CD4-positive, alpha-beta memory T cell (primary cell): Measurements from ENCODE around the gene MICAL2. TPM values are rescaled to one million over a fixed set of nuclear protein-coding genes. Genes with fewer than 3 reads are reported as not detected.

Experiments used
- CTCF ChIA-PET: fragments of 350-600 bp; sonication (Branson Sonifier 250); formaldehyde crosslinking; loops from one replicate; lab custom pipeline; 2021; ENCODE audit warnings: inconsistent platforms; ENCODE audit not compliant: partially characterized antibody; lab: Charles Lee
- POLR2A ChIA-PET: fragments of 350-600 bp; sonication (Branson Sonifier 250); formaldehyde crosslinking; loops from one replicate; lab custom pipeline; 2021; ENCODE audit not compliant: partially characterized antibody; lab: Charles Lee
- DNase-seq, 5 donors: peaks; one replicate each; pipeline versions ENCODE4 v3.0.0 to v3.0.0-alpha.2; 2020 to 2022; ENCODE audit warnings: mixed read lengths in 1 of 5
- H3K27ac ChIP-seq: one replicate; pipeline ENCODE4 v1.7.0; 2013; ENCODE audit warnings: low read depth, low read length
- H3K27me3 ChIP-seq: 2 replicates; pipeline ENCODE4 v1.7.0; 2013; ENCODE audit warnings: mild to moderate bottlenecking, low read length, moderate library complexity; ENCODE audit not compliant: insufficient read depth
- H3K36me3 ChIP-seq: 2 replicates; pipeline ENCODE4 v1.7.0; 2013; ENCODE audit warnings: mild to moderate bottlenecking, low read length, moderate library complexity; ENCODE audit not compliant: insufficient read depth
- H3K4me1 ChIP-seq: 2 replicates; pipeline ENCODE4 v1.7.0; 2013; ENCODE audit warnings: mild to moderate bottlenecking, low read length, moderate library complexity; ENCODE audit not compliant: insufficient read depth
- H3K4me3 ChIP-seq, 2 donors: one replicate each; pipeline ENCODE4 v1.7.0; 2013; ENCODE audit warnings: low read length in 2 of 2, mild to moderate bottlenecking in 1 of 2
- H3K9me3 ChIP-seq, 2 donors: one replicate each; pipeline ENCODE4 v1.7.0; 2013; ENCODE audit warnings: low read length in 2 of 2, control low read depth in 1 of 2; ENCODE audit not compliant: control insufficient read depth in 1 of 2
- H3K27ac Mint-ChIP-seq, 7 donors: one replicate each; pipeline ENCODE4 v1.8.0; 2020 to 2021; ENCODE audit warnings: mixed read lengths in 7 of 7, mild to moderate bottlenecking in 6 of 7, inconsistent platforms in 3 of 7, moderate library complexity in 3 of 7
- H3K27me3 Mint-ChIP-seq, 2 donors: one replicate each; pipeline ENCODE4 v1.8.0; 2020 to 2021; ENCODE audit warnings: mixed read lengths in 2 of 2
- H3K36me3 Mint-ChIP-seq, 2 donors: one replicate each; pipeline ENCODE4 v1.8.0; 2020 to 2021; ENCODE audit warnings: mixed read lengths in 2 of 2, inconsistent platforms in 1 of 2, mild to moderate bottlenecking in 1 of 2
- H3K4me1 Mint-ChIP-seq, 4 donors: one replicate each; pipeline ENCODE4 v1.8.0; 2020 to 2021; ENCODE audit warnings: mixed read lengths in 4 of 4, mild to moderate bottlenecking in 1 of 4
- H3K4me3 Mint-ChIP-seq, 8 donors: one replicate each; pipeline ENCODE4 v1.8.0; 2020 to 2021; ENCODE audit warnings: mixed read lengths in 8 of 8, mild to moderate bottlenecking in 7 of 8, moderate library complexity in 6 of 8, inconsistent platforms in 3 of 8
- H3K9me3 Mint-ChIP-seq, 8 donors: one replicate each; pipeline ENCODE4 v1.8.0; 2020 to 2021; ENCODE audit warnings: mixed read lengths in 8 of 8, mild to moderate bottlenecking in 5 of 8, inconsistent platforms in 3 of 8, moderate library complexity in 1 of 8
- intact Hi-C: fragments of 100-400 bp; cut with micrococcal nuclease; formaldehyde crosslinking; loops from one replicate; pipeline ENCODE4 v1.15.1; 2023
- polyA plus RNA-seq, 2 donors: library from polyadenylated mRNA; unstranded; fragments of 300-500 nt; fragmentation: Illumina TruSeq; gene quantifications; one replicate each; pipeline ENCODE4 v1.2.3, GENCODE V29; 2021
- total RNA-seq, 2 experiments: library from RNA; stranded (reverse); gene quantifications; one replicate each; pipeline ENCODE4 v1.2.3, GENCODE V29; 2021

Gene MICAL2
- total and polyA plus RNA-seq, 4 experiments from 2014 or later = 10.9 to 38.8 (median 28.2) TPM

DNA sequence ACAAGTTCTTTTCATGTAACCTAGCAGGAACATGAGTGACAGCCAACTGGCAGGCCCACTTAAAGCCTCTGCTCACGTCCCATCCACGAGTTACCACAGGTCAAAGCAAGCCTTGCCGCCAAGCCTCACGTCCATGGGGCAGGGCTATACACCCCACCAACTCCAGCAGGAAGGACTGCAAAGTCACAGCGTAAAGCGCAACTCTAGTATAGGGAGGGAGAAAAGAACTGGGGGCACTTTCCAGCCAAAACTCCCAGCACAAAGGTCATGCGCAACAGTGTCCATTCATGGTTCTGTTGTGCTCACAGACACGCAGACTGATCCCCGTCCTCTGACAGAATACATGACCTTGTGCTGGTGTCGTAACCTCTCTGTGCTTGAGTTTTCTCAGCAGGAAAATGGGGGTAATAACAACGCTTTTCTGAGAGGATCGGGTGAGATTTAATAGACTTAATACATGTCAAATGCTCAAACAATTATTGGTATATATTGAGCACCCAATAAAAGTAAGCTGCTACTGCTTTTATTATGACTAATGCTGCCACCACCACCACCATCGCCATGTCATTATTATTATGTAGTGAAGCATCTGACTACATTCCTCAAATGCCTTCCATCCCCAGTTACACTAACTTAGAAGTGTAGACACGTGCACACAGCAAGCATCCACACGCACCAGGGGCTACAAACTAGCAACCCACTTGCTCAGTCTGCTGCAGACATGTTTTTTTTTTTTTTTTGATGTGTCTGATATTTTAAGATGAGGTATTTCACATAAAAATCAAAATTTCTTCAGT is 162.6 kb downstream of the MICAL2 start:
- H3K4me3 Mint-ChIP-seq = no peak overlapping the region
- POLR2A ChIA-PET = no interaction called here
- H3K4me1 Mint-ChIP-seq = peaks cover 0 to 2% (median 0%) of the 10 kb centered on the region in 4 donors
- Histone ChIP-seq H3K9me3 (no peaks in the 10 kb centered on the region), H3K27ac (no peak overlapping the region), H3K4me1 (no peaks in the 10 kb centered on the region), H3K4me3 (no peak overlapping the region), H3K27me3 (no peaks in the 10 kb centered on the region), H3K36me3 (no peaks in the 10 kb centered on the region)
- no peak for DNase-seq
- H3K9me3 Mint-ChIP-seq = no peaks in the 10 kb centered on the region
- intact Hi-C loops = no loop called here
- CTCF ChIA-PET = interaction anchor here (1.0 to 1.9 kb wide), 2 partner anchors 9 to 16 kb away, joined by 3 to 10 read pairs; no protein-coding TSS in a partner anchor
- H3K36me3 Mint-ChIP-seq = no peaks in the 10 kb centered on the region
- no peaks in the 10 kb centered on the region for H3K27me3 Mint-ChIP-seq
- H3K27ac Mint-ChIP-seq = peak overlapping the region in 1 of 7 donors; percentile 39

DNA sequence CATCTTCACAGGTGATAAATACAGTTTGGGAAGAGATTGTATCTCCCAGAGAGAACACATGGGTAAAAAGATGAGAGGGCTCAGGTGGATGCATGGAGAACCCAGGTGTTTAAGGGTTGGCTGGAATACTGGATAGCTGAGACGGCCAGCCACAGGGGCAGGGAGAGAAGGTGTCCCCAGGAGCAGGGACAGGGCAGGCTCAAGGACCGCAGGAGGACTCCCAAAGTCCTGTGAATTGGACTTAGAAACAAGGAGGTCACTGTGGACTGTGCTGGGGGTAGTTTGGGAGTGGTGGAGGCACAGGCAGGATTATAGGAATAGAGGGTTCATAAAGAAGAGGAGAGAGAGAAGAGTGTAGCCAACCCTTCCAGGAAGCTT is 163.2 kb downstream of the MICAL2 start:
- ChIA-PET POLR2A (no interaction called here), CTCF (no interaction called here)
- intact Hi-C loops = no loop called here
- Mint-ChIP-seq H3K27me3 (no peaks in the 10 kb centered on the region), H3K4me1 (peaks cover 0 to 2% (median 0%) of the 10 kb centered on the region in 4 donors), H3K27ac (no peak overlapping the region), H3K4me3 (no peak overlapping the region), H3K36me3 (no peaks in the 10 kb centered on the region), H3K9me3 (no peaks in the 10 kb centered on the region)
- Histone ChIP-seq H3K27me3 (no peaks in the 10 kb centered on the region), H3K9me3 (no peaks in the 10 kb centered on the region), H3K4me3 (no peak overlapping the region), H3K4me1 (no peaks in the 10 kb centered on the region), H3K36me3 (no peaks in the 10 kb centered on the region), H3K27ac (no peak overlapping the region)
- DNase-seq = no peak

DNA sequence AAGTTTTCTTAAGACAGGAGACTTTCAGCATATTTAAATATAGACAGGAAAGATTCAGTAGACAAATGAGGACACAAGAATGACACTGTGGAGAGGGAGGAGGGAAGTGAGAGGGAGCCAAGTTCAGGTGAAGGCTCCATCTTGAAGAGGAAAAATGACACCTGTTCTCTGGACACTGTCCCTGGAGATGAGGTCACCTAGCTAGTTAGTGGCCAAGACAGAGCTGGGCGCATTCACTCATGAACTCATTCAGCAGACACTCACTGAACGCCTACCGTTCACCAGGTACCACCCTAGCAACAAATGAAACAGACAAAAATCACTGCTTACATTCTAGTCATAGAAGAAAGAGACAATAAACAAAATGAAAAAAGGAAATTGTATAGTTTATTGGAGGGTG is 163.7 kb downstream of the MICAL2 start:
- CTCF ChIA-PET = no interaction called here
- no peaks in the 10 kb centered on the region for H3K9me3 Mint-ChIP-seq

DNA sequence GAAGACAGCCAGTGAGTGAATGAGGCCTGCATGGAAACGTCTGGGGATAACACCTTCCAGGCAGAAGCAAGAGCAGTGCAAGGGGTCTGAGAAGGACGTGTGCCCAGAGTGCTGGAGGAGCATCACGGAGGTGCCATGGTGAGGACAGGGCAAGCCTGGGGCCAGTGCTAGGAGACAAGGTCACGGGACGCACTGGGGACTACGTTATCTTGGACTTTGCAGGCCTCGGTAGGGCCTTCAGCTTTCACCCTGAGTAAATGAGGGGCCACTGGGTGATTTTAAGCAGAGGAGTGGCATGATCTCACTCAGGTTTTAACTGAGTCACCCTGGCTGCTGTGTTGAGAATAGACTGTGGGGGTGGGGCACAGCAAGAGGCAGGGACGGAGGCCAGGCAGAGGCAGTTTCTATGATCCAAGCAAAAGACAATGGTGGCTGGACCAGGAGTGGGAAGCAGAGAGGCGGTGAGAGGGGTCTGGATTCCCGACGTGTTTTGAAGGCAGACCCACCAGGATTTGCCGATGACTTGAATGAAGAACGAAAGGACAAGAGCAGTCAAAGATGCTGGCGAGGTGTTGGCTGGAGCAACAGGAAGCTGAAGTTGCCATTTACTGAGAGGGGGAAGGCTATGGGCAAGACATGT is 164.3 kb downstream of the MICAL2 start:
- Histone ChIP-seq H3K9me3 (no peaks in the 10 kb centered on the region), H3K4me1 (no peaks in the 10 kb centered on the region), H3K27ac (no peak overlapping the region), H3K36me3 (no peaks in the 10 kb centered on the region), H3K27me3 (no peaks in the 10 kb centered on the region), H3K4me3 (no peak overlapping the region)
- no peak overlapping the region for H3K4me3 Mint-ChIP-seq
- peak overlapping the region in 2 of 7 donors; percentile 10 to 62 for H3K27ac Mint-ChIP-seq
- CTCF ChIA-PET = no interaction called here
- no peaks in the 10 kb centered on the region for H3K27me3 Mint-ChIP-seq
- peaks cover 0 to 2% (median 0%) of the 10 kb centered on the region in 4 donors for H3K4me1 Mint-ChIP-seq
- H3K36me3 Mint-ChIP-seq = no peaks in the 10 kb centered on the region
- POLR2A ChIA-PET = no interaction called here
- DNase-seq = no peak
- intact Hi-C loops = no loop called here
- H3K9me3 Mint-ChIP-seq = no peaks in the 10 kb centered on the region

More for the DNA sequence above, 163.7 kb downstream of the MICAL2 start:
- POLR2A ChIA-PET = no interaction called here
- Histone ChIP-seq H3K4me1 (no peaks in the 10 kb centered on the region), H3K4me3 (no peak overlapping the region), H3K36me3 (no peaks in the 10 kb centered on the region), H3K9me3 (no peaks in the 10 kb centered on the region), H3K27ac (no peak overlapping the region), H3K27me3 (no peaks in the 10 kb centered on the region)
- Mint-ChIP-seq H3K36me3 (no peaks in the 10 kb centered on the region), H3K27me3 (no peaks in the 10 kb centered on the region), H3K27ac (peak overlapping the region in 2 of 7 donors; percentile 10 to 32), H3K4me1 (peaks cover 0 to 2% (median 0%) of the 10 kb centered on the region in 4 donors), H3K4me3 (no peak overlapping the region)
- intact Hi-C loops = no loop called here
- DNase-seq = no peak

DNA sequence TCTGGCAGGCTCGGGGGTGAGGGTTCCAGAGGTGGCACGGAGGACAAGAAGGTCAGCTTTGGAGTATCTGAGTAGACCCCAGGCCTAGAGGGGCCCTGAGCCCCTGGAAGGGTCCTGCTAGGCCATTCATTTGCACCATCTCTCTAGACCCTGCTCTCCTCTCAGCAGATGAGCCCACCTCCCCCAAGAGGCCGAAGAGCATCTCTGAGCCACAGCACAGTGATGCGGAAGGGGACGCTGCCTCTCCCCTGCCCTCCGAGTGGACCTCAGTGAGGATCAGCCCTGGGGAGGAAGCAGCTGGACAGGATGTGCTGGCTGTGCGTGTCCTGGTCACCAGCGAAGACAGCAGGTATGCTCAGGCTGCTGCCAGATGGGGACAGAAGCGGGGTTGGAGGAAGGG is 165.4 kb downstream of the MICAL2 start:
- no peak overlapping the region for H3K4me3 ChIP-seq
- Mint-ChIP-seq H3K27me3 (no peaks in the 10 kb centered on the region), H3K27ac (no peak overlapping the region), H3K9me3 (no peaks in the 10 kb centered on the region), H3K36me3 (no peaks in the 10 kb centered on the region), H3K4me3 (no peak overlapping the region), H3K4me1 (no peaks in the 10 kb centered on the region)
- no peaks in the 10 kb centered on the region for H3K27me3 ChIP-seq
- no peaks in the 10 kb centered on the region for H3K36me3 ChIP-seq
- ChIA-PET CTCF (no interaction called here), POLR2A (no interaction called here)
- no peak overlapping the region for H3K27ac ChIP-seq
- DNase-seq = no peak
- no peaks in the 10 kb centered on the region for H3K4me1 ChIP-seq
- no peaks in the 10 kb centered on the region for H3K9me3 ChIP-seq
- intact Hi-C loops = no loop called here

DNA sequence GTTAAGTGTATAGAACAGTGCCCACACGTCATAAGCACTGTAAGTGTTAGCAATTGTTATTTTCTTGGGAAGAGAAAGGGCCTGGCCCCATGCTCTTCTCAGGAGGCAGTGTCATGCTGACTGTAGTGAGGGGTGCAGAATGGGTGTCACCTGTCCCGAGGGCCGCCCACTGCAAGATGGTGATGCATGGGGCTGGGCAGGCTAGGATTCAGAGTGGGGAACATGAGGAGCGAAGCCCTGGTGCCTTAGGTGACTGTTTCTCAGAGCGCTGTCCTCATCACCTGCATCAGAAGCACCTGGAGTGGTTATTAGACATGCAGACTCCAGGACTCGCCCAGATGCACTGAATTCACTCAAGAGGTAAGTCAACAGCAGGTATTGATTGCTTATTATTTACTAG is 166.0 kb downstream of the MICAL2 start:
- no peak overlapping the region for H3K27ac Mint-ChIP-seq
- no peak for DNase-seq
- H3K4me3 ChIP-seq = no peak overlapping the region
- no peak overlapping the region for H3K27ac ChIP-seq
- H3K4me1 ChIP-seq = no peaks in the 10 kb centered on the region
- no peaks in the 10 kb centered on the region for H3K36me3 Mint-ChIP-seq
- no peaks in the 10 kb centered on the region for H3K4me1 Mint-ChIP-seq
- no peaks in the 10 kb centered on the region for H3K27me3 Mint-ChIP-seq
- H3K9me3 Mint-ChIP-seq = no peaks in the 10 kb centered on the region
- ChIA-PET CTCF (interaction anchor here (8.0 to 17.6 kb wide), 2 partner anchors 14 to 228 kb away, joined by 53 to 540 read pairs; no protein-coding TSS in a partner anchor), POLR2A (no interaction called here)
- H3K27me3 ChIP-seq = no peaks in the 10 kb centered on the region
- H3K4me3 Mint-ChIP-seq = no peak overlapping the region
- H3K9me3 ChIP-seq = no peaks in the 10 kb centered on the region
- no peaks in the 10 kb centered on the region for H3K36me3 ChIP-seq
- intact Hi-C loops = no loop called here

DNA sequence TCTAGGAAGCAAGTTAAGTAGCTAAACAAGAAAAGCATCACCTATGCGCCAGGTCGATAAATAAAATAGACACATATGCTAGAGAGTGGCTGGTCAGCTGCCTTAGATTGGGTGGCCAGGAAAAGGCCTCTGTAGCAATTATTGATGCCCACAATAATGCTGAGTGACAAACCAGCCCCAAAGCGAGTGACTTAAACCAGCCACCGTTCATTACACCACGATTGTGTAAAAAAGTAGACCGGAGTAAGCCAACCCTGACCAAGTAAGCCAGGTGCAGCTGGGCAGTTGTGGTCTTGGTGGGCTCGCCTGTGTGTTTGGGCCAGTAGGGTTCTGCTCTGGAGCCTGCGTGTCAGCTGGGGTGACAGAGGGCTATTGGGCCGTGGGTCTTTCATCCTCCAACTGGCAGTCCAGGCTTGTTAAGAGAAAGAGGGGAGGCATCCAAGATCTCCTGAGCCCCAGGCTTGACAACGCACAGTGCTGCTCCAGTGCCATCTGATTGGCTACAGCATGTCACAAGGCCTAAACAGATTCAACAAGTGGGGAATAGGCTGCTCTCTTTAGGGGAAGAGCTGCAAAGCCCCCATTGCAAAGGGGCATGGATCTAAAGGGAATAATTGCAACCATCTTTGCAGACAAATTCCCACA is 166.6 kb downstream of the MICAL2 start:
- Histone ChIP-seq H3K9me3 (no peaks in the 10 kb centered on the region), H3K27me3 (no peaks in the 10 kb centered on the region), H3K36me3 (no peaks in the 10 kb centered on the region), H3K4me1 (no peaks in the 10 kb centered on the region), H3K27ac (no peak overlapping the region), H3K4me3 (no peak overlapping the region)
- Mint-ChIP-seq H3K27me3 (no peaks in the 10 kb centered on the region), H3K4me3 (no peak overlapping the region), H3K27ac (peak overlapping the region in 1 of 7 donors; percentile 34), H3K9me3 (no peaks in the 10 kb centered on the region), H3K36me3 (no peaks in the 10 kb centered on the region), H3K4me1 (no peaks in the 10 kb centered on the region)
- ChIA-PET CTCF (interaction anchor here (2.6 to 17.6 kb wide), 3 partner anchors 8 to 229 kb away, joined by 9 to 540 read pairs (median 53); no protein-coding TSS in a partner anchor), POLR2A (no interaction called here)
- no peak for DNase-seq
- intact Hi-C loops = no loop called here
